ENCODE measurements around the gene HNF1B. TPM values are rescaled to one million over a fixed set of nuclear protein-coding genes. Genes with fewer than 3 reads are reported as not detected.

HNF1B gene
- total RNA-seq, 3 donors from 2014 or later: 0.33 TPM; not detected in 2

DNA sequence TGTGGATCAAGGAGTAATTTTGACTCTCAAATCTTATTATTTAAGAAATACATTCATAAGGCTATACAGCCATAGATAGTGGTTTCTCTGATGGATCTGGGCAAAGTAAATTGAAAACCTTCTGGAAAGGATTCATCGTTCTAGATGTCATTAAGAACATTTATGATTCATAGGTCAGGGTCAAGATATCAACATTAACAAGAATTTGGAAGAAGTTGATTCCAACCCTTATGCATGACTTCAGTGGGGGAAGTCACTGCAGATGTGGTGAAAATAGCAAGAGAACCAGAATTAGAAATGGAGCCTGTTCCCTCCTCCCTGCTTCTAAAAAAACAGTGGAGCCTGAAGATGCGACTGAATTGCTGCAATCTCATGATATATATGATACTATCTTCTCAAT lies 36.6 kb upstream of the HNF1B start:
- no peaks in the 10 kb centered on the region for H3K9me3 ChIP-seq
- intact Hi-C loops (cut with DNase I; ENCODE audit: low total_unique reads): no loop called here
- no peak overlapping the region for H3K4me3 ChIP-seq
- no peaks in the 10 kb centered on the region for H3K4me1 ChIP-seq
- no peak overlapping the region for H3K27ac ChIP-seq
- H3K27me3 ChIP-seq: no peaks in the 10 kb centered on the region
- no peak for DNase-seq (ENCODE audit: low spot score in 2 of 2)
- TF ChIP-seq POLR2A (IDR thresholded peaks at IDR 0.05): no peak
- TF ChIP-seq, protein P1, sequence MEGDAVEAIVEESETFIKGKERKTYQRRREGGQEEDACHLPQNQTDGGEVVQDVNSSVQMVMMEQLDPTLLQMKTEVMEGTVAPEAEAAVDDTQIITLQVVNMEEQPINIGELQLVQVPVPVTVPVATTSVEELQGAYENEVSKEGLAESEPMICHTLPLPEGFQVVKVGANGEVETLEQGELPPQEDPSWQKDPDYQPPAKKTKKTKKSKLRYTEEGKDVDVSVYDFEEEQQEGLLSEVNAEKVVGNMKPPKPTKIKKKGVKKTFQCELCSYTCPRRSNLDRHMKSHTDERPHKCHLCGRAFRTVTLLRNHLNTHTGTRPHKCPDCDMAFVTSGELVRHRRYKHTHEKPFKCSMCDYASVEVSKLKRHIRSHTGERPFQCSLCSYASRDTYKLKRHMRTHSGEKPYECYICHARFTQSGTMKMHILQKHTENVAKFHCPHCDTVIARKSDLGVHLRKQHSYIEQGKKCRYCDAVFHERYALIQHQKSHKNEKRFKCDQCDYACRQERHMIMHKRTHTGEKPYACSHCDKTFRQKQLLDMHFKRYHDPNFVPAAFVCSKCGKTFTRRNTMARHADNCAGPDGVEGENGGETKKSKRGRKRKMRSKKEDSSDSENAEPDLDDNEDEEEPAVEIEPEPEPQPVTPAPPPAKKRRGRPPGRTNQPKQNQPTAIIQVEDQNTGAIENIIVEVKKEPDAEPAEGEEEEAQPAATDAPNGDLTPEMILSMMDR (IDR thresholded peaks at IDR 0.05): no peak
- no peak for TF ChIP-seq POLR2AphosphoS5 (IDR thresholded peaks at IDR 0.05)
- H3K36me3 ChIP-seq: no peaks in the 10 kb centered on the region

GRCh38 chr17:37779554-37779953 lies 34.7 kb upstream of the HNF1B start:
- Histone ChIP-seq H3K9me3 (no peaks in the 10 kb centered on the region), H3K27ac (no peak overlapping the region), H3K36me3 (no peaks in the 10 kb centered on the region), H3K4me1 (no peaks in the 10 kb centered on the region), H3K27me3 (no peaks in the 10 kb centered on the region), H3K4me3 (no peak overlapping the region)
- TF ChIP-seq POLR2AphosphoS5 (IDR thresholded peaks at IDR 0.05): no peak
- TF ChIP-seq POLR2A (IDR thresholded peaks at IDR 0.05): no peak
- TF ChIP-seq, protein P1 (IDR thresholded peaks at IDR 0.05): no peak
- intact Hi-C loops (cut with DNase I; ENCODE audit: low total_unique reads): no loop called here
- no peak for DNase-seq (ENCODE audit: low spot score in 2 of 2)

DNA sequence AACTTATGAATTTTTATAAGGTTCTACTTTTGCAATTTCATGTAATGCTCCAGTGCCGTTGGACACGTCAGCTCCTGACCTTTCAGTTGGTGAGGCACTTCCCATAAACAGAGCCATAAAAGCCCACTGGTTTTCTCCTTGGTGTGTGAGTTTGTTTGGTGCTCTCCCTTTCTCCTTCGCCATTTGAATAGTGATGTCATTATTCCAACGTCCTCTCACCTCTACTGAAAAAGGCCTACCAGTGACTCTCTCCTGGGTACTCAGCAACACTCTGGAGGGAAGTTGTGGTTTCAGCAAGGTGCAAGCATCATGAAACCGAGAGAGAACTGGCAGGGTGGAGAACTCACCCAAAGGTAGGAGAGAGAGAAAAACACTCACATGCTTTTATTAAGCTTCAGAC lies 29.6 kb upstream of the HNF1B start:
- Histone ChIP-seq H3K27ac (no peak overlapping the region), H3K4me3 (no peak overlapping the region), H3K36me3 (no peaks in the 10 kb centered on the region), H3K4me1 (no peaks in the 10 kb centered on the region), H3K9me3 (no peaks in the 10 kb centered on the region), H3K27me3 (no peaks in the 10 kb centered on the region)
- TF ChIP-seq, protein P1 (IDR thresholded peaks at IDR 0.05): no peak
- no peak for TF ChIP-seq POLR2A (IDR thresholded peaks at IDR 0.05)
- TF ChIP-seq POLR2AphosphoS5 (IDR thresholded peaks at IDR 0.05): no peak
- intact Hi-C loops (cut with DNase I; ENCODE audit: low total_unique reads): no loop called here
- no peak for DNase-seq (ENCODE audit: low spot score in 2 of 2)

DNA sequence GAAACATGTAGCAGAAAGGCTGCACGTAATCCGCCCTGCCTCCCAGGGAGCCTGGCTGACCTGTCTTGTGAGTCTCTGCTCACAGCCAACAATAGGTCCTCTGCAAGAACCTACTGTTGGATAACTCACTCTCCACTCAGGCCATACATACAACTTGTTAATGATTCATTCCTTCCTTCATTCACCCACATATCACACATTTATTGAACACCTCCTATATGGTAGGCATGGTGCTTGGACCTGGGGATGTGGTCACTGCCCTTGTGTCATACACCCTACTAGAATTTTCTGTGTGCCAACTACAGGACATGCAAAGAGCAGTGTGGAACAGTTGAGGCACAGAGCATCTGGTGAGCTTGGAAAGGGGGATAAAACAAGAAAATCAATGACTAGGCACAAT lies 28.1 kb upstream of the HNF1B start:
- Histone ChIP-seq H3K27me3 (no peaks in the 10 kb centered on the region), H3K27ac (no peak overlapping the region), H3K4me1 (no peaks in the 10 kb centered on the region), H3K36me3 (no peaks in the 10 kb centered on the region), H3K9me3 (peaks cover 0 to 7% of the 10 kb centered on the region in 2 donors), H3K4me3 (no peak overlapping the region)
- DNase-seq (ENCODE audit: low spot score in 2 of 2): no peak
- intact Hi-C loops (cut with DNase I; ENCODE audit: low total_unique reads): no loop called here
- TF ChIP-seq POLR2AphosphoS5 (IDR thresholded peaks at IDR 0.05) (no peak), POLR2A (IDR thresholded peaks at IDR 0.05) (no peak)
- TF ChIP-seq, protein P1 (IDR thresholded peaks at IDR 0.05): no peak

DNA sequence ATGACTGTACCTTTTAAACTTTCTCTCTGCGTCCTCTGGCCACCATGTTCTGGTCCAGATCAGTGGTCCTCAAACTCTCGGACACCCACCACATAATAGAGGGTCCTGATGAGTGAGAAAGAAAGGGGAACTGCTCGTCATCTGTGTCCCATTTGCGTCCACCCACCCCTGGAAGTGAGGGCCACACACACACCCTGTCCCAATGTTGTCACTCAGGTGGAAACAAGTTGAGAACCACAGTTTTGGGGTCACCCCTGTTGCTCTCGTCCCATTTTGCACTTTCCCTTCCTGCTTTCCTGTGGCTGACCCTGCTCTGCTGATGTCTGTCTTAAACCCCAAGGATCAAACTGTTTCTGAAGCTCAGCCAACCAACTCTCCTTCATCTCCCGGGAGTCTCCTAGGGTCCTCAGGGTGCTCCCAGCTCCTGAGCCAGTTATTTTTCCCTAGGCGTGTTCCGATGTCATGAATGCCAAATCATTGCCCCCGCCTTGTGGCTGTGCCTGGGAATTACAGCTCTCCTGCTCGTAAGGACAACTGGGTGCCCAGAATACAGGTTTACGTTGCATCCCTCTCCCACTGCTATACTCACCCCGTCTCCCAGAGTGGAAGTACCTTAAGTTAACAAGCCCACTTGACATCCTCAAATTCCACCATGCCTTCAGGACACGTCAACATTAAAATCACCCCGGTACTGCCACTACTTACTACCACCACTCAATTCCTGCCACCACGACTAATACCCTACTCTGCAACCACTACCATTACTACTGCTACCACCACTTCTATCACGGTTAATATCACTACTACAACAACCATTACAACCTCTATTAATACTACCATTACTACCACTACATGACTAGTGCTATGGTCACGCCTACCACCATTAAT lies 26.0 kb upstream of the HNF1B start:
- H3K4me1 ChIP-seq: no peaks in the 10 kb centered on the region
- H3K4me3 ChIP-seq: no peak overlapping the region
- TF ChIP-seq, protein P1 (IDR thresholded peaks at IDR 0.05): peak in 2 of 3 donors; percentile 46 to 55
- TF ChIP-seq POLR2A (IDR thresholded peaks at IDR 0.05) (no peak), POLR2AphosphoS5 (IDR thresholded peaks at IDR 0.05) (no peak)
- peak in 1 of 2 donors; percentile 56 for DNase-seq (ENCODE audit: low spot score in 2 of 2)
- H3K9me3 ChIP-seq: peaks cover 0 to 7% of the 10 kb centered on the region in 2 donors
- H3K27me3 ChIP-seq: peaks cover 0 to 5% of the 10 kb centered on the region in 2 donors
- H3K27ac ChIP-seq: no peak overlapping the region
- intact Hi-C loops (cut with DNase I; ENCODE audit: low total_unique reads): no loop called here
- H3K36me3 ChIP-seq: no peaks in the 10 kb centered on the region

Data from breast epithelium (tissue), 4 donors.